GM18517 (cell line): Measurements from ENCODE around the gene KAT6B.

ENCODE experiments used
- ATAC-seq: cut with Tn5 transposase; IDR thresholded peaks from one replicate; pipeline ENCODE4 v1.9.1; 2021; ENCODE audit warnings: mild to moderate bottlenecking, moderate library complexity; ENCODE audit not compliant: unreplicated experiment

Gene KAT6B

DNA sequence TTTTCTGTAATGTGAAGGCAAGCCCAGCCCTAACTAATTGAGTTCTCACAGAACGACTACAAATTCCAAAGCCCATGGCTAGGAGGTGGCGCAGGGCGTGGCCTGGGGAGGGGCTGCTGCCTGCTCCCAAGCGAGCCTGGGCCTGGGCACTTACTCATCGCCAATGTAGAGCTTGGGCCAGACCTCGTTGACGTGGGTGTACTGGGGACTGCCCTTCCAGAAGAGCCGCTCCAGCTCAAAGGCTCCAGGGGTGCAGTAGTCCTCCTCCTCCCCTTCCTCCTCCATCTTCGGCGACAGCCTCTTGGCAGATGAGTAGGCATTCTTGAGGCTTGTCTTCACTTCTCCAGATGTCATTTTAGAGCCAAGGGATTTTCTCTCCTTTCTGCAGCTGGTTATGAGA, 231.8 kb downstream of the KAT6B start:
- ATAC-seq: no peak

DNA sequence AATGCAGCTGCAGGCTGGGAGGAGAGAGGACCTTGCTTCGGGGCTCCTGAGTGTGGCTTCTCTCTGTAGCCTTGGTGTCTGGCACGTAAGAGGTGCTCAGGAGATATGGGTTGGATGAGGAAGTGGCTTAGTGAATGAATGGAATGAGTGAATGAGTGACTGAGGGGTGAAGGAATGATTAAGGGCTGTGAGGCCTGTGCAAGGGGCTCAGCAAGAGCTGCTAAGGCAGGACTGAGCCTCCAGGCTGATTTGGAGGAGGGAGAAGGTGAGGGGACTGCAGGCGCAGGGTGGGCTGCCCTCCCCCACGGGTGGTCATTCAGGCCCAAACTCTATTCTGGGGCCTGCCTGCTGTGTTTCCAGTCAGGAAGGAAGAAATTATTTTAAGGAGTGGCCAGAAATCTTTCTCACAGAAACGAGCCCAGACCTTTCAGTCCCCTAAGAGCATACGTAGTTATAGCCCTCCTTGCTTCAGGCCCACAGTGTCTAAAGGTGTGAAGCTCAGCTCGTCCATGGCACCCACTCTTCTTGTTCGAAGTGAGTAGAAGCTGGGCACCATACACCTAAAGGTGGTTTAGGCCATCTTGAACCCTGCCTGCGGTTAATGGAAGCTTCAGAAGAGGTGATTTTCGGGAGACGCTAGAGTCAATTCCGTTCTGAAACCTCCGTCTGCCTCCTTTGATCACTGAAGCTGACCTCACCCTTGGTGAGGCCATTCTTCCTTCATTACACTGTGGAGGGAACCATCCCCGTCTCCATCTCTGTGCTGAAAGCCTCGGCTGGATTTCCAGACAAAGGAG, 235.5 kb downstream of the KAT6B start:
- ATAC-seq: no peak

DNA sequence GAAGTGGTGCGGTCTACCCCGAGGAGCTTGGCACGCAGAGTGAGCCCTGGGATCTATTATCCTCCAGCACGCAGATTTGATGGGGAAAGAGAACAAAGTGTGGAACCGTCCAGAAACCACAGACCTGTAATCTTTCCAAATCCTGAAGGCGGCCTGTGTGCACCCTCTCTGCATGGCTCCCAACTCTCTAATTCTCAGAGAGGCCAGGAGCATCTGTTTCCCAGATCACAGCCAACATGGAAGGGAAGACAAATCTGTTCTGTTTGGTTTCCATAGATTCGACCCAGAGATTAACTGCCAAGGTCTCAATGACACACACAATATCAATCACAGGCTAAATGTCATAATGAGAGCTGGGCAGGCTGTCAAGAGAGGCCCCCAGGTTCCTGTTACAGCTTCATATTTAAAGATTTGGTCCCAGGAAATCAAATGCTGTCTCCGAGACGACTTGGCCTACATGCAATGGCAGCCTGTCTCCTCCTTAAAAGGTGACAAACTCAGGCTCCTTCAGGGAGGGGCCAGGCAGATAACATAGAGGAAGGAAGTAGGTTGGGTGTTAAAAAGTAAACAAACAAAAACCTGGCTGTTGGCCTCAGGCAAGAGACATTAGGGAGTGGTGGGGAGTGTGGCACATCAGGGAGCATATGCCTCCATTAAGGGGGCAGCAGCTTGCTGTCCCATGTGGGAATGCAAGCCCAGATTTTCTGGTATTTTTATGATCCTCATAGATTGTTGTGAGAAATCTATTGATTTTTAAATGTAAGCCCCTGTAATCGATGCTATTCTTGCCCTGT, 236.3 kb downstream of the KAT6B start:
- no peak for ATAC-seq

DNA sequence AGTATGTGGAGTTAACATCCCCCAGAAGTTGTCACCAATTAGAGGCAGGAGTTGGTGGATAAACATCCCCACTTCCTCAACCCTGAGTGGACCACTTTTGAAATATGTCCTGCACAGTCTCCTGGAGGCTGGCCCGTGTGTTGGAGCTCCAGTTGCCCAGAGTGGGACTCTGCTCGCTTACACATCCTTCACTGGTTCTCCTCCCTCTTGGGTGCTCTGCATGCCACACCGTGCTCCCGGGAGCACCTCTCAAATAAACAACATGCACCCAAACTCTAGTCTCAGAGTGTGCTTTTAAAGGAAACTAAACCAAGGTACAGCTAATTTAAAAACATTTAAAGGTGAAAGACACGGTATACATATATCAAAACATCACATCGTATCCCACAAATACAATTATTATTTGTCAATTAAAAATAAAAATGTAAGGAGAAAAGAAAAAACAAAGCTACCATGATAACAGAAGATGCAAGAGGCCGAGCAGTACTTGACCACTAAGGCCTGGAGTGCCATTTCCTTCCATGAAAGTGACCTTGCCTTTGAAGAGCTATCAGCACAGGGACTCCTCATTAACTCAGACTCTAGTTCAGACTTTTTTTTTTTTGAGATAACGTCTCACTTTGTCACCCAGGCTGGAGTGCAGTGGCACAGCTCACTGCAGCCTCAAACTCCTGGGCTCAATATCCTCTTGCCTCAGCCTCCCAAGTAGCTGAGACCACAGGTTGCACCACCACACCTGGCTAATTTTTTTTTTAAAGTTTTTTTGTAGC, 237.2 kb downstream of the KAT6B start:
- no peak for ATAC-seq

DNA sequence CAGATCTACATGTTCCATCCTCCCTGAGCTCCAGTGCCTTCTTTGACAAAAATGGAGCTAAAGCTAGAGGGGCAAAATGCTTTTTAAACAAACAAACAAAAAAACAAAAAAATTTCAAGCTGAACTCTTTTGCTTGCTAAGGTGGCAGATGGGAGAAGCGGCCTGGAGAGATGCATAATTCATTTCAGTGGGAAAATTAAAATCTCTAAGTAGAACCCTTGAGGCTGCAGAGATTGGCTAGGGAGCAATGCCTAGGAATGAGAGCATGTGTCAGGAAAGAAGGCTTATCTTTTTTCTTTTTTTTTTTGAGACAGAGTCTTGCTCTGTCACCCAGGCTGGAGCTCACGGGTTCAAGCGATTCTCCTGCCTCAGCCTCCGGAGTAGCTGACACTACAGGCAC, 238.7 kb downstream of the KAT6B start:
- ATAC-seq: no peak

DNA sequence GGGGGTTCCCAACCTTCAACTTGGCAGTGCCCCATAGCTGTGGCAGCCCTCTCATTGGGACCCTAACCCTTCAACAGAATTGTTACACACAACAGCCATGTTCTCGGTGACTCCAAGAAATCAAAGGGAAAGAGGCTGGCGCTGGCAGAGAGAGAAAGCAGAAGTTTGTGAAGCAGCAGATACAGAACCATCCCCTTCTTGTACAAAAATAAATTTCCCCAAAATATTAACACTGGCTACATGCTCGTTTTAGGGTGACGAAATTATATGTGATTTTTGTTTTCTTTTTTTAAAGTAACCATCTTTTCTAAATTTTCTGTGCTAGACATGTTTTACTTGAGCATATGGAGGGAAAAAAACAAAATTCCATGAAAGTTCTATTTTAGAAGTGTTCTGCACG, 239.9 kb downstream of the KAT6B start:
- ATAC-seq: no peak

DNA sequence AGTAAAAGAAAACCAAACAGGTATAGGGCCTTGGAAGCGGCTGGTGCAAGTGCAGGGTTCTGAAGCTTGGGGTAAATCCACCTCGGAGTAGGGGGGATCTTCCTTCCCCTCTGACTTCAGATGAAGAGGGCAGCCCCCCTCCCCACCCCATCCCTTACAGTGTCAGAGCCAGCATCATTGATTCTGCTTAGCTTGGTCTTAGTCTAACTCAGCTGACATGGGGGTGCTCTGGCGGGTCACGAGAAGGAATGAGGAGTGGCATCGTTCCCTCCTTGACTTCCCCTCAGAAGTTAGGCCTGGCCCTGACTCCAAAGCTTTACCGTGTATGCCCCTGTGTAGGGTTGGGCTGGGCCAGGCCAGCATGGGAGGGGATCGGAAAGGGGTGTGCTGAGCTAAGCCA, 240.9 kb downstream of the KAT6B start:
- no peak for ATAC-seq

DNA sequence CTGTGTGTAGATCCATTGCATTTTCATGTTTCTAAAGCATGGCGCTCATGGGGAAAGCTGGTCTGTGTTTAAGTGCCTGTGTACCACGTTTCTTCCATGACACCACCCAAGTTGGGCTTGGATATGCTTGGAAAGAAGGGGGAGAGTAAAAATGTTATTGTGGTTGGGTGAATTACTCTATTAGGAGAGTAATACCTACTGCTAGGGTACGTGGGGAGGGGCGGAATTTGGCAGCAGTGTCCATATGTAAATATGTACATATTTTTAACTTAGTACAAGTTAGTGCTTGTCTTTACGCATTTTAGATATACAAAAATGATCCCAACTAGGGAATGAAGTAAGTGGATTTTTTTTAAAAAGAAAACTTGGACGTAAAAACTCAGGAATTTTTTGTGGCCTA, 242.1 kb downstream of the KAT6B start:
- ATAC-seq: no peak

DNA sequence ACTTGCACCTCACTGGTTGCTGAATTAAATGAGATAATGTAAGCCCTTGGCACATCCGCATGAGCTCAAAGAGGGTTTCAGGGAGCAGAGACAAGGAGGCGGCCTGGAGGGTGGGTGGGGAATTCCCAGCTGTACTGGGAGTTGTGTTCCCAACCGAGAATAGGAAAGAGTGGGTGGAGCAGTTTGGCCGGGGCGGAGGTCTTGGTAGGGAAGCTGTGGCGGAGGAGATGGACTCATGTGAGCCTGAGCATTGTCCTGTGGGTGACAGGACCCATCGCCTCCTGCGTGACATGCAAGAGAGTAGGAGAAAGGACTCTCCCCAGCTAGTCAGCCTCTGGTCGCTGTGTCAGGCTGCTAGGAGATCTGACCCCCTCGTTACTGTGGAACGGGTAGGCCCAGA, 244.1 kb downstream of the KAT6B start:
- no peak for ATAC-seq

DNA sequence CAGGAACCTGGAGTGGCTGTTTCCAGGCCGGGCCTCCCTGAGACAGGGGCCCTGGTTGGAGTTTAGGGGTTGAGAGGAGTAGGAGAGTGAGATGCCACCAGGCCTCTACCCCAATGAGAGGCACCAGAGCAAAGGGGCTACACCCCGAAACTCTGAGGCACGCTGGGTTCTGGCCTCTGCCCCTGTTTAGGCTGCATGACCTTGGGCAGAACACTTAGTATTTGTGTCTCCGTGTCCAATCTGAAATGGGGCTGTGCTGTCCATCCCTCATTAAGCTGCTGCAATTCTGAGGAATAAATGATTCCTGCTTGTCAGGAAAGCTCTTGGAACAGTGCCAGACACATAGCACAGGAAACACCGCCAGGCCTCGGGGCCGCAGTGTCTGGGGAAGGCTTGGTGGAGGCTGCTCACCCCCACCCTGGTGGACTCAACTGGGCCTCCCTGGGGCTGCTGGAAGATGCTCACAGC, 244.6 kb downstream of the KAT6B start:
- ATAC-seq: no peak

DNA sequence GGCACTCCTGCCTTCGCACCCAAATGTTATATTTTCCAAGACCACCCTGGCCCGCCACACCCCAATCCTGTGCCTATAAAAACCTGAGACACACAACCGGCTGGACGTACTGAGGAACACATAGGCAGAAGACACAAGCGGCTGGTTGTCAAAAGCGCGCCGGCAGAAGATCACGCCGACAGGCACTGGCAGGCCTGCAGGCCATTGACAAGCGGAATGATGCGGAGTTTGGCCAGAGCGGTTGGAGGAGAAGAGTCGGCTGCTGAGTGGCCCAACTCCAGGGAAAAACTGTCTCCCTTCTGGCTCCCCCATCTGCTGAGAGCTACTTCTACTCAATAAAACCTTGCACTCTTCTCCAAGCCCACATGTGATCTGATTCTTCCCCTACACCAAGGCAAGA, 245.4 kb downstream of the KAT6B start:
- no peak for ATAC-seq

DNA sequence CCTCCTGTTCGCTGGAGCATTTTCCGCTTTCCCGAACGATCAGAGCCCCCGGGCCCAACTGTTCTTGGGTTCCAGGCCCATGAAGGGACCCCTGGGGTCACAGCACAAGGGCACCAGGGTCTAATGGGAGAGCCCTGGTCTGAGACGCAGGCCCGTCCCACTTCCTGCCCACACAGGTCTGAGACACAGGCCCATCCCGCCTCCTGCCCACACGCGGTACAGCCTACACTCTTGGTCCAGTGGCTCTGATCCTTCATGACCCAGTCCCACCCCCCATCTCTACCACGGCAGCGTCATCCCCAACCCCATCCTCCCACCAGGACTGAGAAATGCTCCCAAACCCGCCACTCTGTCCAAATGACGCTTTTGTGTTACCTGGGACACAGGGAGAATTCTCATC, 246.3 kb downstream of the KAT6B start:
- no peak for ATAC-seq

DNA sequence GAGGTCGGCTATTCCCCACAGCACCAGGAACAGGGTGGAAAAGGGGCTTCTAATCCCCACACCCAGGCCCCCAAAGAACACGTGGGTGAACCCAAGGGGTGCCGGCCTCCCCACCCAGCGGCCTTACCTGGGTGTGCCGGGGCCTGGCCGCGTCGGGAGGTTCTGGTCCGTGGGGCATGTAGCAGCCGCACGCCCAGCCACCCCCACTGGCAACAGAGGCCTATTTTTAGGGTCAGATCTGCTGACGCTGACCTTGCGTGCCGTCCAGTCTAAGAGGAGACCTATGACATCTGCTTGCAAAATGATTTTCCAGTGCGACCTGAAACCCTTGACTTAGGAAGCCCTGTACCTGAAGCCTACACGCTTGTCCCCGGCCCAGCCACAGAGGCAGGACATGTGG, 247.0 kb downstream of the KAT6B start:
- ATAC-seq: no peak

DNA sequence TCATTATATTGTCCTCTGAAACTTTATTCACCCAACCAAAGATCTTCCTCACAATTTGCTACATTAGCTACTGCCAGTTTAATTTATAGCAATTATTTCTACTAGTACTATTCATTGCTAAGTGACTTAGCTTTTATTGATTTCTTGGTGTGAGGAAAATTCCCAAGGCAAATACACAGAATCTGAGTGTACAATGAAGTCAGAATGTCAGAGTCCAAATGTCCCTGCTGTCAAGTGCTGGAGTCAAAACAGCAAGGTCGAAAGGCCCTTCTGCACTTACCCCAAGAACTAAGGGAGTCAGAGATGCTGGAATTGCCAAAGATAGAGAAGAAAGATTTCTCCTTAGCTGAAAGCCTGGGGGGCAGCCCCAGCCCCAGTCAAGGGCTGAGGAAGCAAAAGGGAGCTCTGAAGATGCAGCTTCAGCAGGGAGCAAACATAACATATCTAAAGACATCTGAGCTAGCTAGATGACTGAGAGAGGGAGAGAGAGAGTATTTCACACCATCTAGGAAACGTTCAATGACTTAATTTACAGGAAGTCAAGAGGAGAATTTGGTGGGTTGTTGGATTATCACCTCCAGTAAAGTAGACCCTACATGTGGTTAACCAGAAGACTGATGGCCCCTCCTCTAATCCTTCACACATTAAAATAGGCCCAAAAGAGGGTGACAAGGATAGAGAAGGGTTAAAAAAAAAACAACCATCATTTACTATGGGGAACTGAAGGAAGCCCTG, 248.5 kb downstream of the KAT6B start:
- no peak for ATAC-seq

DNA sequence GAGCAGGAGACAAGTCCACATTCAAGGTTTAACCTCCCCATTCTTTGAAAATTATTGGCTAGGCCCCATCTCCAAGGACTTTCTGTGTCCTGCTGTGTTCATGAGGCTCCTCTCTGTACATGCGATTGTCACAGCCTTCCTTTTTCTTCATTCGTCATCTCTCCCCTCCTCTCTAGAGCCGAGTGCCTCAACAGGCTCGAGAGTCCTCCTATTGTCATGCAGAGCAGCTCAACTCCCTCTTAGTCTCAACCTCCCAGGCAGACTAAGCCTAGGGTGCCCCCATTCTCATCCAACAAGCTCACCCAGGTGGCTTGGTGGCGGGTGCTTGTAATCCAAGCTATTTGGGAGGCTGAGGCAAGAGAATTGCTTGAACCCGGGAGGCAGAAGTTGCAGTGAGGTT, 249.9 kb downstream of the KAT6B start:
- no peak for ATAC-seq

DNA sequence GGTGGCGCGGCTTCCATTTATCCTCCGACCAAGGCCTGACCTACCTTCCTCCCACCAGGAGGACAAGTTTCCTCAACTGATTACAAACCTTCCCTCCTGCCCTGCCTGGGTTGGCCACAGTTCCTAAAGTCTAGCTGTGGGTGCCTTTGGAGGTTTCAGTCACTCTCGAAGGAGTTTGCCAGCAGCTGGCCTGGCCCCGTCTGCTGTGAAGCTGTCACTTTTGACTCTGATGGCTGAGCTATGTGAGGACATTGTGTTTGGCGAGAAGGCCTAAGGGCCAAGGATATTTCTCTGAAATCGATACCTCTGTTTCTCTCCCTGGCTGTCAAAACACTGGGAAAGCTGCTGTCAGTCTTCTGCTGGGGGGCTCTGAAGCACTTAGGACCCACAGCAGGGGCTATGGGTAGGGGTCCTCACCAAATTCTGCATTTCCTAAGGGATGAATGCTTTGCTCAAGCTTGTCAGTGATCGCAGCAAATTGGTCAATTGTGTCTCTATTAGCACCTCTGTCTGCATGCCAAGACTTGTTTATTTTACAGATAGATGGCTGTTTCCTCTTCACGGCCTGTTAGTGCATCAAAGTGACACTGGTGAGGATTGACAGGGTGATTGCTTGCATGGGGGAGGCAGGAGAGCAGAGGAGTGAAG, 253.2 kb downstream of the KAT6B start:
- no peak for ATAC-seq

DNA sequence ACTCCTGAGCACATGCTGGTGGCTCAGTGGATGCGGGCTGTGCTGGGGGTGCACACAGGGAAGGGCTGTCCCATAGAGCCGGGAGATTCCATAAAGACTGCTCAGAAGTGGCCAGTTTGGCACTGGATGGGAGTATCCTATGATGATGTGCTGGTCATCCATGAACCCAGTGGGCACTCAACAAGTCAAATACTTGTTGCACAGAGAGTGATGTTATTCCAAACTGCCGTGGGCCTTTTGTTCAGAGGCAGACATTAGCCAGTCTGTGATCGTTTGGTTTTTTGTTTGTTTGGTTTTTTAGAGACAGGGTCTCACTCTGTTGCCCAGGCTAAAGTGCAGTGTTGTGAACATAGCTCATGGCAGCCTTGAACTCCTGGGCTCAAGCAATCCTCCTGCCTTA, 254.2 kb downstream of the KAT6B start:
- ATAC-seq: no peak

DNA sequence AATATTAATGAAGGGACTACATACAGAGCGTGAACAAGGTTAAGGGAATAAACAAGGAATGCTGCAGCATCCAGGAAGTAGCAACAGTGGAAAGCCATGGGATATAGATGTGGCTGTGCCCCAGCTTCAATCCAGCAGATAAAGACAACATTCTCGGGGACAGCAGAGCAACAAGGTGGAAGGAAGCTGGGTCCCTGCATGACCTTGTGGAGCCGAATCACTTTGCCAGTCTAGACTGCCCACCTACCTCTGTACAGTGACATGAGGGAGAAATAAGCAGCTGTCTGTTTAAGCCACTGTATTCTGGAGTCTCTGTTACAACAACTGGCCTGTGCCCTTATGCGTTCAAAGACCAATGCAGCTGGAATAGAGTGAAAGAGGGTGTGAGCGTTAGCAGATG, 255.0 kb downstream of the KAT6B start:
- ATAC-seq: no peak
